ENCODE measurements around the gene CRACDL.

CRACDL gene

GRCh38 chr2:98799375-98800329 lies 136.4 kb downstream of the CRACDL start:
- no peak for DNase-seq

- DNase-seq = no peak
Observed at GRCh38 chr2:98796775-98797544, 139.1 kb downstream of the CRACDL start.

GRCh38 chr2:98795891-98796676 lies 139.9 kb downstream of the CRACDL start:
- no peak for DNase-seq

- no peak for DNase-seq
Observed at GRCh38 chr2:98793897-98794830, 141.9 kb downstream of the CRACDL start.

GRCh38 chr2:98793275-98793674 lies 142.8 kb downstream of the CRACDL start:
- DNase-seq = no peak

- no peak for DNase-seq
Observed at GRCh38 chr2:98790221-98790620, 145.8 kb downstream of the CRACDL start.

GRCh38 chr2:98787700-98788099 lies 148.3 kb downstream of the CRACDL start:
- DNase-seq = no peak

GRCh38 chr2:98786179-98786578 lies 149.8 kb downstream of the CRACDL start:
- no peak for DNase-seq

- no peak for DNase-seq
Observed at GRCh38 chr2:98782570-98782969, 153.5 kb downstream of the CRACDL start.

- DNase-seq = no peak
Observed at GRCh38 chr2:98781822-98782221, 154.2 kb downstream of the CRACDL start.

- no peak for DNase-seq
Observed at GRCh38 chr2:98778741-98779483, 157.1 kb downstream of the CRACDL start.

- DNase-seq = no peak
Observed at GRCh38 chr2:98778151-98778550, 157.9 kb downstream of the CRACDL start.

- DNase-seq = no peak
Observed at GRCh38 chr2:98777710-98778109, 158.3 kb downstream of the CRACDL start.

- no peak for DNase-seq
Observed at GRCh38 chr2:98777076-98777475, 158.9 kb downstream of the CRACDL start.

GRCh38 chr2:98776136-98776535 lies 159.9 kb downstream of the CRACDL start:
- no peak for DNase-seq

GRCh38 chr2:98775146-98775986 lies 160.7 kb downstream of the CRACDL start:
- no peak for DNase-seq

- no peak for DNase-seq
Observed at GRCh38 chr2:98773907-98774306, 162.1 kb downstream of the CRACDL start.

- no peak for DNase-seq
Observed at GRCh38 chr2:98773169-98773568, 162.9 kb downstream of the CRACDL start.

GRCh38 chr2:98772536-98772935 lies 163.5 kb downstream of the CRACDL start:
- DNase-seq = no peak
